ENCODE measurements around the gene ICOS.

Gene ICOS

GRCh38 chr2:203914546-203915182 lies 21.9 kb upstream of the ICOS start:
- no peak for DNase-seq (ENCODE audit: low read depth)
- TF ChIP-seq CTCF (conservative IDR thresholded peaks at IDR 0.05; ENCODE audit: control insufficient read depth, insufficient read depth, low read depth, low read length) = no peak
- no peak overlapping the region for H3K4me3 ChIP-seq (ENCODE audit: control insufficient read depth, low read depth, low read length)

- TF ChIP-seq CTCF (conservative IDR thresholded peaks at IDR 0.05; ENCODE audit: control insufficient read depth, insufficient read depth, low read depth, low read length) = no peak
- peak overlapping the region; percentile 41 for H3K4me3 ChIP-seq (ENCODE audit: control insufficient read depth, low read depth, low read length)
- DNase-seq (ENCODE audit: low read depth) = peak; percentile 37
Measured at GRCh38 chr2:203915256-203915655, 21.3 kb upstream of the ICOS start.

DNA sequence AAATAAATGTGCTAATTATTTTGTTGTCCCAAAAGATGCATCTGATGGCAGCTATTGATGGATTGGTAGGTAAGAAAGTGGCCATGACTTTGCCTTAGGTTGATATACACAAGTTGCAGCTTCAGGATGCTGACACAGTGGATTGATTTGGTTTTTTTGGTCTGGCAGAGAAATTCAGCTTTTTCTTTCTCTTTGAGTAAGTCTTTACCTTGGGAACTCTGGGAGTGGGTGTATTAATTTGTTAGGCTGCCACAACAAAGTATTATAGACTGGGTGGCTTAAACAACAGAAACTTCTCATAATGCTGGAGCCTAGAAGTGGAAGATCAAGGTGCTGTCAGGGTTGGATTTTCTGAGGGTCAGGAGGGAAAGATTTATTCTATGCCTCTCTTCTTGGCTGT lies 19.8 kb upstream of the ICOS start:
- TF ChIP-seq CTCF (conservative IDR thresholded peaks at IDR 0.05; ENCODE audit: control insufficient read depth, insufficient read depth, low read depth, low read length) = no peak
- no peak overlapping the region for H3K4me3 ChIP-seq (ENCODE audit: control insufficient read depth, low read depth, low read length)
- DNase-seq (ENCODE audit: low read depth) = no peak

- no peak for DNase-seq (ENCODE audit: low read depth)
- no peak overlapping the region for H3K4me3 ChIP-seq (ENCODE audit: control insufficient read depth, low read depth, low read length)
- no peak for TF ChIP-seq CTCF (conservative IDR thresholded peaks at IDR 0.05; ENCODE audit: control insufficient read depth, insufficient read depth, low read depth, low read length)
Measured at GRCh38 chr2:203918264-203918663, 18.3 kb upstream of the ICOS start.

GRCh38 chr2:203918839-203919238 lies 17.7 kb upstream of the ICOS start:
- H3K4me3 ChIP-seq (ENCODE audit: control insufficient read depth, low read depth, low read length) = no peak overlapping the region
- DNase-seq (ENCODE audit: low read depth) = no peak
- TF ChIP-seq CTCF (conservative IDR thresholded peaks at IDR 0.05; ENCODE audit: control insufficient read depth, insufficient read depth, low read depth, low read length) = no peak

DNA sequence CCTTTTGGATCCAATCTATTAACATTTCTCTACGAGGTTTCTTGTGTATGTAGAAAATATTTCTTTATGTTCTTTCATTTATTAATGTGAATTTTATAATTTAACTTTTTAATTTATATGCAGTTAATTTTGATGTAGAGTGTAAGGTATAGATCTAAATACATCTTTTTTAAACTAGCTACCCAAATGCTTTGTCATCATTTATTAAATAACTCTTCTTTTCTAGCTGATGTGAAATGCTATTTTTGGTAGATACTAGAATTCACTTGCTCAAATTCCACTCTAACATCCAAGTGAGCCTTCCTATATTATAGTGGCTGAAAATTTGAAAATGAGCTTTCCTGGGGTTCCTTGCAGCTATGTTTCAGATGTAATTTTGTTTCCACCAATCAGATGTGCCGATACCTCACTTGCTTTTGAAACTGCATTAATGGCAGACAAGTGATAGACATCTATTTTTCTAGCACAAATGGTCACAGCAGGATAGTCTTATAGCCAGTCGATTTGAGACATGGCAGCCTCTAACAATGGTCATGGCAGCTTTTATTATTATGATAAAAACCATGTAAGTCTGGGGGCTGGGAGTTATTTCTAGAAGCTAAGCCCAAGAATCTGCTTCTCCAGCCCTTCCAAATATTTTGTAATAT lies 10.9 kb upstream of the ICOS start:
- no peak overlapping the region for H3K4me3 ChIP-seq (ENCODE audit: control insufficient read depth, low read depth, low read length)
- no peak for TF ChIP-seq CTCF (conservative IDR thresholded peaks at IDR 0.05; ENCODE audit: control insufficient read depth, insufficient read depth, low read depth, low read length)
- DNase-seq (ENCODE audit: low read depth) = no peak
